Measurements from ENCODE around the gene SMKR1. TPM values are rescaled to one million over a fixed set of nuclear protein-coding genes. Genes with fewer than 3 reads are reported as not detected.
"Not testable (repeated sequence)": the region's sequence is repeated elsewhere in the genome, so short reads cannot be mapped to it uniquely, and the experiment has no call there.

Gene SMKR1
- total and polyA plus RNA-seq, 7 donors, result 0.22 to 0.74 (median 0.25) TPM; not detected in 4

DNA sequence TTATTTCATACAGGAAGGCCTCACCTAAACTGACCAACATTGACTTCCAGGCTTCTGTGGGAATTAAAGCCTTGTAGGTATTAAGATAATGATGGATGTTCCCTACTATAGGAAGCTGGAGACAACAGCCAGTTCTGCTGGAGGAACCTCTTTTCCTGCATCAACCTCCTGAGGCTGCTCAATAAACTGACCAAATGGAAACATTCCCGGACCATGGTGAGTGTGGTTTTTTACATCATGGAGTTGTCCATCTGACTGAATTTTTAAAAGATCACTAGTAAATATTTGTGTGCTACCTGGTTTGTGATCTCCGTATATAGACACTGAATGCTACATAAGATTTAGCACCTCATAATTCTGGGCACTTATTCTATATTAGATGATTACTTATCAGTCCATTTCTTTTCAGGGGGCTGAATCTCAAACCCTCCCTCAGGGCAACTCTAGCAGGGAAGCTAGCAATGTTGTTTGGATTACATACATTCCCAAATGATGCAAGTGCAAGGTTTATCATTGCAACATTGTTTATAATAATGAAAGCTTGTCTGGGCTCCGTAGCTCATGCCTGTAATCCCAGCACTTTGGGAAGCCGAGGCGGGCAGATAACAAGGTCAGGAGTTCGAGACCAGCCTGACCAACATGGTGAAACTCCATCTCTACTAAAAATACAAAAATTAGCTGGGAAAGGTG is 21.5 kb upstream of the SMKR1 start:
- H3K36me3 ChIP-seq (ENCODE audit: insufficient read depth in 1 of 2, low read depth in 1 of 2), result peaks cover 4 to 65% of the 10 kb centered on the region in 2 donors

DNA sequence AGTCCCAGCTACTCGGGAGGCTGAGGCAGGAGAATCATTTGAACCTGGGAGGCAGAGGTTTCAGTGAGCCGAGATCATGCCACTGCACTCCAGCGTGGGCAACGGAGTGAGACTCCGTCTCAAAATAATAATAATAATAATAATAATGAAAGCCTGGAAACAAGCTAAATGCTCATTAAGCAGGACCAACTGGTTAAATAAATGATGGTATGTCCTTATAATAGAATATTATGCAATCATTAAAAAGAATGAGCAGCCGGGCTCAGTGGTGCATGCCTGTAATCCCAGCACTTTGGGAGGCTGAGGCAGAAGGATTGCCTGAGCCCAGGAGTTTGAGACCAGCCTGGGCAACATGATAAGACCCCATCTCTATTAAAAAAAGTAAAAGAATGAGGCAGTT is 21.0 kb upstream of the SMKR1 start:
- intact Hi-C loops (cut with DNase I), result not testable (repeated sequence)
- peaks cover 4 to 70% of the 10 kb centered on the region in 2 donors for H3K36me3 ChIP-seq (ENCODE audit: insufficient read depth in 1 of 2, low read depth in 1 of 2)

More for the DNA sequence above, 21.5 kb upstream of the SMKR1 start:
- DNase-seq (no peak), ATAC-seq (no peak)
- no peaks in the 10 kb centered on the region for H3K27me3 ChIP-seq (ENCODE audit: insufficient read depth in 3 of 3, low read length in 2 of 3)
- H3K4me1 ChIP-seq, result no peaks in the 10 kb centered on the region
- 90 to 99% (median 97%) methylated on average over 6 of the region's 6 CpGs for WGBS, 3 donors
- TF ChIP-seq, protein P1, sequence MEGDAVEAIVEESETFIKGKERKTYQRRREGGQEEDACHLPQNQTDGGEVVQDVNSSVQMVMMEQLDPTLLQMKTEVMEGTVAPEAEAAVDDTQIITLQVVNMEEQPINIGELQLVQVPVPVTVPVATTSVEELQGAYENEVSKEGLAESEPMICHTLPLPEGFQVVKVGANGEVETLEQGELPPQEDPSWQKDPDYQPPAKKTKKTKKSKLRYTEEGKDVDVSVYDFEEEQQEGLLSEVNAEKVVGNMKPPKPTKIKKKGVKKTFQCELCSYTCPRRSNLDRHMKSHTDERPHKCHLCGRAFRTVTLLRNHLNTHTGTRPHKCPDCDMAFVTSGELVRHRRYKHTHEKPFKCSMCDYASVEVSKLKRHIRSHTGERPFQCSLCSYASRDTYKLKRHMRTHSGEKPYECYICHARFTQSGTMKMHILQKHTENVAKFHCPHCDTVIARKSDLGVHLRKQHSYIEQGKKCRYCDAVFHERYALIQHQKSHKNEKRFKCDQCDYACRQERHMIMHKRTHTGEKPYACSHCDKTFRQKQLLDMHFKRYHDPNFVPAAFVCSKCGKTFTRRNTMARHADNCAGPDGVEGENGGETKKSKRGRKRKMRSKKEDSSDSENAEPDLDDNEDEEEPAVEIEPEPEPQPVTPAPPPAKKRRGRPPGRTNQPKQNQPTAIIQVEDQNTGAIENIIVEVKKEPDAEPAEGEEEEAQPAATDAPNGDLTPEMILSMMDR (IDR thresholded peaks at IDR 0.05), result no peak
- H3K27ac ChIP-seq, result no peak overlapping the region
- no peaks in the 10 kb centered on the region for H3K9me3 ChIP-seq
- intact Hi-C loops (cut with DNase I), result no loop called here
- no peak overlapping the region for H3K4me3 ChIP-seq

DNA sequence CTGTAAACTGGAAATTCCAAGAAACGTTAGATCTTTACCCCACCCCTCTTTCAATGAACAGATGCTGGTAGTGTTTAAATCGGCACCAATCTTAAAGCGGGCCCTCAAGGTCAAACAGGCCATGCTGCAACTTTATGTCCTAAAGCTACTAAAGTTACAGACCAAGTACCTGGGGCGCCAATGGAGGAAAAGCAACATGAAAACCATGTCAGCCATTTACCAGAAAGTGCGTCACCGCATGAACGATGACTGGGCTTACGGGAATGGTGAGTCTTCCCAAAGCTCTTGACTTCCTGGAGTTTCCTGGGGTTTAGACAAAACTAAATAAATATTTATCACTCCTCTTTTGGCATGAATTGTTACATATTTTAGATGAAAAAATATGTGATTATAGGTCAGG is 19.6 kb upstream of the SMKR1 start:
- 88 to 89% (median 89%) methylated on average over 8 of the region's 8 CpGs for WGBS, 3 donors
- no peak overlapping the region for H3K27ac ChIP-seq
- TF ChIP-seq, protein P1 (IDR thresholded peaks at IDR 0.05), result no peak
- no peaks in the 10 kb centered on the region for H3K9me3 ChIP-seq
- ATAC-seq (no peak), DNase-seq (no peak)
- no peaks in the 10 kb centered on the region for H3K27me3 ChIP-seq (ENCODE audit: insufficient read depth in 3 of 3, low read length in 2 of 3)
- H3K4me1 ChIP-seq, result no peaks in the 10 kb centered on the region
- peaks cover 6 to 75% of the 10 kb centered on the region in 2 donors for H3K36me3 ChIP-seq (ENCODE audit: insufficient read depth in 1 of 2, low read depth in 1 of 2)
- no peak overlapping the region for H3K4me3 ChIP-seq
- intact Hi-C loops (cut with DNase I), result no loop called here

More for the DNA sequence above, 21.0 kb upstream of the SMKR1 start:
- not testable (repeated sequence) for H3K27me3 ChIP-seq (ENCODE audit: insufficient read depth in 3 of 3, low read length in 2 of 3); H3K4me1 ChIP-seq; H3K9me3 ChIP-seq; H3K27ac ChIP-seq; DNase-seq; ATAC-seq; H3K4me3 ChIP-seq
- 96 to 99% (median 98%) methylated on average over 6 of the region's 6 CpGs for WGBS, 3 donors

DNA sequence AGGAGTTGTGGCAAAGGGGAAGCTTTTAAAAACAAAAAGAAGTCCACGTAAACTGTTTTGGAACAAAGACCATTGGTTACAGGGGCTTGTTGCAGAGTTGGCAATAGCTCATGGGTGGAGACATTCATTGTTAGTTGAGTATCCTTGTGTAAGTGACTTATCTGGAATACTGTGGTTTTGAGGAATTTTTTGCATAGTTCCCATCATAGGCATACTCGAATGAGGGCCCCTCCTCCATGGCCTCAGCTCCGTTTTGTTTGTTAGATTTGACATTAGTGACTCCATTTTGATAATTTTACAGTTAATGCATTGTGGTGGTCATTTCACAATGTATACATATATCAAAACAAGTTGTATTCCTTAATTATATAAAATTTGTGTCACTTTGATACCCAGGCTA is 12.8 kb upstream of the SMKR1 start:
- WGBS, 3 donors, result 73 to 97% (median 86%) methylated on average over 3 of the region's 3 CpGs
- intact Hi-C loops (cut with DNase I), result no loop called here
- Histone ChIP-seq H3K9me3 (no peaks in the 10 kb centered on the region), H3K27ac (no peak overlapping the region), H3K4me1 (no peaks in the 10 kb centered on the region), H3K36me3 (ENCODE audit: insufficient read depth in 1 of 2, low read depth in 1 of 2) (peaks cover 9 to 63% of the 10 kb centered on the region in 2 donors), H3K27me3 (ENCODE audit: insufficient read depth in 3 of 3, low read length in 2 of 3) (no peaks in the 10 kb centered on the region), H3K4me3 (no peak overlapping the region)
- ATAC-seq (no peak), DNase-seq (no peak)
- TF ChIP-seq, protein P1 (IDR thresholded peaks at IDR 0.05), result no peak

DNA sequence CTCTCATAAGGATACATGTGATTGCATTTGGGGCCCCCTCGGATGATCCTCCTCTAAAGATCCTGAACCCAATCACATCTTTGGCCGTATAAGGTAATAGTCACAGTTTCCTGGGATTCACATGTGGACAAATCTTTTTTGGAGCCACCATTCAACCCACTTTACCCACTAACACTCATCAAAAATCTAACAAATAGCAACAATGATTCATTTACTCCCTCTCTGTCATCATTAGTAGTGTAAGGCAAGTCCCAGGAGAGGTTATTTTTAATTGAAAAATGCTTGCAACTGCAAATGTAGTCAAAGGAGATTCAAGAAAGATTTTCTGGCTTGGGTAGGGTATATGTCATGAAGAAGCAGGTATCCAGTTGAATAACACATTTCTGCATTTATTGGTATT is 9.9 kb upstream of the SMKR1 start:
- H3K4me3 ChIP-seq, result no peak overlapping the region
- 84 to 90% (median 85%) methylated on average over 2 of the region's 2 CpGs for WGBS, 3 donors
- intact Hi-C loops (cut with DNase I), result loop anchor here in 1 of 2 donors (10.0 kb wide), 1 partner anchor 142 kb away; no protein-coding TSS in a partner anchor
- TF ChIP-seq, protein P1 (IDR thresholded peaks at IDR 0.05), result no peak
- DNase-seq, result no peak
- no peak for ATAC-seq
- H3K27me3 ChIP-seq (ENCODE audit: insufficient read depth in 3 of 3, low read length in 2 of 3), result no peaks in the 10 kb centered on the region
- no peaks in the 10 kb centered on the region for H3K4me1 ChIP-seq
- H3K27ac ChIP-seq, result no peak overlapping the region
- H3K9me3 ChIP-seq, result no peaks in the 10 kb centered on the region
- peaks cover 7 to 38% of the 10 kb centered on the region in 2 donors for H3K36me3 ChIP-seq (ENCODE audit: insufficient read depth in 1 of 2, low read depth in 1 of 2)

Data from psoas muscle (tissue), 8 donors.